SU-DHL-6 (cell line): Measurements from ENCODE around the gene HLA-DPB1.

Source experiments
- CTCF ChIP-seq: fragments of 200-600 bp; sonication (generic); IDR thresholded peaks from one replicate; pipeline ENCODE4 v1.5.1; 2017; ENCODE audit warnings: antibody characterized with exemption, mild to moderate bottlenecking, low read length, moderate library complexity; ENCODE audit not compliant: insufficient read depth, poor library complexity, severe bottlenecking
- EZH2phosphoT487 ChIP-seq: fragments of 200-600 bp; sonication (generic), shearing (Covaris generic); conservative IDR thresholded peaks from 2 replicates; pipeline ENCODE4 v1.6.1; 2018; ENCODE audit warnings: mild to moderate bottlenecking, antibody characterized with exemption, low read length, moderate library complexity, mixed read lengths

- TF ChIP-seq CTCF, result no peak
- no peak for TF ChIP-seq EZH2phosphoT487
These were observed 29.6 kb downstream of the HLA-DPB1 start for GRCh38 chr6:33105386-33105785.
